A549 (cell line): ENCODE results near the gene SPATS2. TPM values are rescaled to one million over a fixed set of nuclear protein-coding genes. Genes with fewer than 3 reads are reported as not detected.

Experiments
- ATAC-seq, 2 experiments: fragments of 200-7000 bp in 1 of 2; fragments of >200 bp in 1 of 2; cut with Nextera tagmentation in 1 of 2; cut with Tn5 transposase in 1 of 2; 3 replicates each; pipeline versions ENCODE4 v1.8.0 to v1.9.1; 2018 to 2020; ENCODE audit warnings: mild to moderate bottlenecking in 1 of 2, moderate library complexity in 1 of 2
- CTCF ChIA-PET: fragments of 300-600 bp; sonication (Branson Sonifier 250); formaldehyde crosslinking; extraction: SDS; loops from one replicate; lab custom pipeline; 2021; ENCODE audit warnings: antibody characterized with exemption, inconsistent platforms; lab: Yijun Ruan, JAX
- POLR2A ChIA-PET: fragments of 350-600 bp; formaldehyde crosslinking; extraction: SDS; loops from one replicate; lab custom pipeline; 2021; ENCODE audit warnings: antibody characterized with exemption, inconsistent platforms; lab: Yijun Ruan, JAX
- DNase-seq, 2 experiments: peaks; one replicate each; pipeline versions ENCODE4 v3.0.0 to v3.0.0-alpha.2; 2011 to 2016; ENCODE audit warnings: low read depth in 1 of 2, low spot score in 1 of 2
- FAIRE-seq: peaks from 2 replicates; lab custom pipeline; 2011; peaks lifted over from hg19 to GRCh38; lab: Jason Lieb, UNC
- H3K27ac ChIP-seq, 2 experiments: fragments of >200 bp; sonication (Bioruptor Twin); formaldehyde crosslinking; 3 replicates each; pipeline ENCODE4 v1.5.1; 2016 to 2017
- H3K4me1 ChIP-seq: fragments of >200 bp; sonication (Bioruptor Twin); formaldehyde crosslinking; 3 replicates; pipeline ENCODE4 v1.6.1; 2016
- H3K4me2 ChIP-seq: fragments of >200 bp; sonication (Bioruptor Twin); formaldehyde crosslinking; 3 replicates; pipeline ENCODE4 v1.6.1; 2016
- H3K4me3 ChIP-seq: fragments of >200 bp; sonication (Bioruptor Twin); formaldehyde crosslinking; 3 replicates; pipeline ENCODE4 v1.5.1; 2016
- H3K9me3 ChIP-seq: fragments of >200 bp; sonication (Bioruptor Twin); formaldehyde crosslinking; 3 replicates; pipeline ENCODE4 v1.6.1; 2016
- ATOH8 ChIP-seq: fragments of 250-450 bp; sonication (Bioruptor Pico); IDR thresholded peaks from 2 replicates; pipeline ENCODE4 v1.5.0; 2020; ENCODE audit warnings: low read depth, mild to moderate bottlenecking, moderate library complexity
- CBX8 ChIP-seq: fragments of 200-600 bp; sonication (generic); IDR thresholded peaks from 2 replicates; pipeline ENCODE4 v1.6.1; 2016
- CEBPB ChIP-seq, 2 experiments: fragments of >200 bp in 1 of 2; sonication (Bioruptor Twin) in 1 of 2; formaldehyde crosslinking in 1 of 2; IDR thresholded peaks; 2 replicates each; pipeline ENCODE4 v1.6.1; 2012 to 2016
- CHD4 ChIP-seq: fragments of 200-600 bp; sonication (generic); IDR thresholded peaks from 2 replicates; pipeline ENCODE4 v1.6.1; 2016; ENCODE audit warnings: antibody characterized with exemption, mild to moderate bottlenecking, borderline replicate concordance
- ELK1 ChIP-seq: fragments of 150-350 bp; IDR thresholded peaks from 2 replicates; pipeline ENCODE4 v1.6.1; 2014; ENCODE audit warnings: low read depth, mild to moderate bottlenecking, low read length
- FOSB ChIP-seq: fragments of 250-450 bp; sonication (Bioruptor Pico); IDR thresholded peaks from 2 replicates; pipeline ENCODE4 v1.5.0; 2020; ENCODE audit warnings: mild to moderate bottlenecking, moderate library complexity
- FOSL2 ChIP-seq, 2 experiments: fragments of 450-650 bp in 1 of 2; fragments of >200 bp in 1 of 2; sonication (Bioruptor Twin) in 1 of 2; formaldehyde crosslinking; IDR thresholded peaks; 2 replicates each; pipeline versions ENCODE4 v1.5.0 to v1.6.1; 2016 to 2020; ENCODE audit warnings: mild to moderate bottlenecking in 1 of 2, moderate library complexity in 1 of 2
- FOXS1 ChIP-seq: fragments of 250-450 bp; sonication (Bioruptor Pico); IDR thresholded peaks from 2 replicates; pipeline ENCODE4 v1.5.0; 2020; ENCODE audit warnings: mild to moderate bottlenecking, moderate library complexity
- HDAC2 ChIP-seq: fragments of 200-600 bp; sonication (generic); IDR thresholded peaks from 2 replicates; pipeline ENCODE4 v1.6.1; 2016
- HES2 ChIP-seq: fragments of >200 bp; sonication (Bioruptor Twin); formaldehyde crosslinking; IDR thresholded peaks from 2 replicates; pipeline ENCODE4 v1.6.1; 2016
- HEYL ChIP-seq: fragments of 250-450 bp; sonication (Bioruptor Pico); IDR thresholded peaks from 2 replicates; pipeline ENCODE4 v1.8.0; 2021; ENCODE audit warnings: mild to moderate bottlenecking, moderate library complexity
- HOXA7 ChIP-seq: fragments of 250-450 bp; sonication (Bioruptor Pico); IDR thresholded peaks from 2 replicates; pipeline ENCODE4 v1.5.0; 2020; ENCODE audit warnings: mild to moderate bottlenecking, moderate library complexity
- HOXB13 ChIP-seq: fragments of 250-450 bp; sonication (Bioruptor Pico); IDR thresholded peaks from 2 replicates; pipeline ENCODE4 v1.5.0; 2020; ENCODE audit warnings: low read depth, mild to moderate bottlenecking, moderate library complexity
- HOXB5 ChIP-seq: fragments of 250-450 bp; sonication (Bioruptor Pico); IDR thresholded peaks from 2 replicates; pipeline ENCODE4 v1.5.0; 2020; ENCODE audit warnings: mild to moderate bottlenecking, moderate library complexity
- JUNB ChIP-seq: fragments of >200 bp; sonication (Bioruptor Twin); formaldehyde crosslinking; IDR thresholded peaks from 2 replicates; pipeline ENCODE4 v1.6.1; 2016
- KDM5A ChIP-seq: fragments of 200-600 bp; sonication (generic); IDR thresholded peaks from 2 replicates; pipeline ENCODE4 v1.6.1; 2016; ENCODE audit warnings: antibody characterized with exemption, mild to moderate bottlenecking
- MAX ChIP-seq: IDR thresholded peaks from 2 replicates; pipeline ENCODE4 v1.6.1; 2012
- PBX3 ChIP-seq: IDR thresholded peaks from 2 replicates; pipeline ENCODE4 v1.6.1; 2012
- POLR2A ChIP-seq: IDR thresholded peaks from 2 replicates; pipeline ENCODE4 v1.6.1; 2012; ENCODE audit warnings: mild to moderate bottlenecking, low read length
- RAD21 ChIP-seq, 2 experiments: fragments of >200 bp in 1 of 2; sonication (Bioruptor Twin) in 1 of 2; formaldehyde crosslinking in 1 of 2; IDR thresholded peaks in 1 of 2; conservative IDR thresholded peaks in 1 of 2; 2 replicates in 1 of 2; 3 replicates in 1 of 2; pipeline ENCODE4 v1.6.1; 2012 to 2018; ENCODE audit warnings: inconsistent platforms in 1 of 2
- RCOR1 ChIP-seq: fragments of 150-350 bp; IDR thresholded peaks from 2 replicates; pipeline ENCODE4 v1.6.1; 2014; ENCODE audit warnings: antibody characterized with exemption, low read length, low read depth
- REST ChIP-seq: fragments of 200-600 bp; sonication (generic); IDR thresholded peaks from 2 replicates; pipeline ENCODE4 v1.6.1; 2016; ENCODE audit warnings: antibody characterized with exemption, mild to moderate bottlenecking, moderate library complexity
- SMC3 ChIP-seq: fragments of >200 bp; sonication (Bioruptor Twin); formaldehyde crosslinking; IDR thresholded peaks from 3 replicates; pipeline ENCODE4 v1.6.1; 2018; ENCODE audit warnings: inconsistent platforms
- SREBF2 ChIP-seq: fragments of 450-650 bp; IDR thresholded peaks from 2 replicates; pipeline ENCODE4 v1.6.1; 2014; ENCODE audit warnings: mild to moderate bottlenecking, moderate library complexity
- TFCP2L1 ChIP-seq: fragments of 250-450 bp; sonication (Bioruptor Pico); IDR thresholded peaks from 2 replicates; pipeline ENCODE4 v1.5.0; 2021; ENCODE audit warnings: mild to moderate bottlenecking
- TP53 ChIP-seq: fragments of 250-450 bp; sonication (Bioruptor Pico); IDR thresholded peaks from 2 replicates; pipeline ENCODE4 v1.5.0; 2021; ENCODE audit warnings: mild to moderate bottlenecking, moderate library complexity
- USF2 ChIP-seq: fragments of 450-650 bp; IDR thresholded peaks from 2 replicates; pipeline ENCODE4 v1.6.1; 2014; ENCODE audit warnings: antibody characterized with exemption
- ZC3H11A ChIP-seq: fragments of 450-650 bp; IDR thresholded peaks from 2 replicates; pipeline ENCODE4 v1.6.1; 2014; ENCODE audit warnings: antibody characterized with exemption, mild to moderate bottlenecking
- ZSCAN20 ChIP-seq: fragments of 250-450 bp; sonication (Bioruptor Pico); IDR thresholded peaks from 2 replicates; pipeline ENCODE4 v1.8.0; 2022; ENCODE audit warnings: mild to moderate bottlenecking, moderate library complexity
- WGBS: methylation state at CpG from one replicate; pipeline ENCODE4 v1.1.6; 2017; ENCODE audit errors: missing lambda C conversion rate; 5-methylcytosine and 5-hydroxymethylcytosine counted together
- polyA plus RNA-seq, 4 experiments: library from polyadenylated mRNA; depleted of rRNA in 3 of 4; stranded (reverse); fragments of >200 nt; fragmentation: RNase III in 1 of 4; extraction: RNeasy Plus Mini Kit Qiagen cat#74134 plus additional on column Dnase treatment in 1 of 4; gene quantifications; 2 replicates in 3 of 4; 3 replicates in 1 of 4; pipeline ENCODE4 v1.2.3, GENCODE V29; 2011 to 2017

SPATS2 gene
- polyA plus RNA-seq, 2 of the 4 experiments (the other 2 are of a cell fraction), result 37.7 to 154 TPM

- DNase-seq (no peak), ATAC-seq (no peak), FAIRE-seq (no peak)
- 85% methylated on average over 13 of the region's 15 CpGs for WGBS
- peak overlapping the region; percentile 87; the same call in 1 of the 3 replicates for H3K4me2 ChIP-seq
- no peak overlapping the region; the same call in 2 of the 3 replicates for H3K4me3 ChIP-seq
- ChIA-PET CTCF (interaction anchor here (1.1 to 4.0 kb wide), 3 partner anchors 9 to 54 kb away, joined by 3 to 164 read pairs (median 56); partner anchors contain the start of gene PRPH), POLR2A (no interaction called here)
- no peak for TF ChIP-seq KDM5A
- TF ChIP-seq SREBF2, result no peak
- no peak for TF ChIP-seq FOXS1 (CRISPR knock-in tag)
- no peak for TF ChIP-seq SMC3
- TF ChIP-seq HOXA7 (CRISPR knock-in tag), result no peak
- no peak for TF ChIP-seq RAD21 (conservative IDR thresholded peaks at IDR 0.05 in 1 of 2, IDR thresholded peaks at IDR 0.05 in 1 of 2)
- no peak for TF ChIP-seq ATOH8 (CRISPR knock-in tag)
- TF ChIP-seq ZC3H11A, result no peak
- TF ChIP-seq HES2, result no peak
- TF ChIP-seq REST, result no peak
- TF ChIP-seq PBX3, result no peak
- no peak for TF ChIP-seq RCOR1
- peak overlapping the region in 1 of 2 experiments; percentile 85; a peak in 2 of 6 replicates for H3K27ac ChIP-seq
- H3K4me1 ChIP-seq, result peaks cover 50% of the 10 kb centered on the region
- H3K9me3 ChIP-seq, result no peaks in the 10 kb centered on the region
Measured at GRCh38 chr12:49344486-49345050, 22.7 kb upstream of the SPATS2 start.

GRCh38 chr12:49345051-49345824, 22.0 kb upstream of the SPATS2 start:
- ATAC-seq (peak in 1 of 2 experiments; percentile 1; a peak in 2 of 6 replicates), DNase-seq (no peak), FAIRE-seq (no peak)
- H3K9me3 ChIP-seq, result no peaks in the 10 kb centered on the region
- ChIA-PET CTCF (interaction anchor here (4.4 to 9.5 kb wide), 6 partner anchors 8 to 180 kb away, joined by 41 to 201 read pairs (median 116); partner anchors contain the start of genes C1QL4, PRPH and SPATS2), POLR2A (no interaction called here)
- no peak for TF ChIP-seq HOXB13 (CRISPR knock-in tag)
- TF ChIP-seq MAX, result no peak
- no peak for TF ChIP-seq FOSL2 (IDR thresholded peaks at IDR 0.05)
- TF ChIP-seq FOSL2 (CRISPR knock-in tag; IDR thresholded peaks at IDR 0.05), result no peak
- TF ChIP-seq HDAC2, result no peak
- TF ChIP-seq TP53 (CRISPR knock-in tag), result no peak
- TF ChIP-seq TFCP2L1 (CRISPR knock-in tag), result no peak
- no peak for TF ChIP-seq RAD21 (conservative IDR thresholded peaks at IDR 0.05 in 1 of 2, IDR thresholded peaks at IDR 0.05 in 1 of 2)
- no peak for TF ChIP-seq JUNB
- no peak for TF ChIP-seq ZSCAN20 (CRISPR knock-in tag)
- TF ChIP-seq USF2, result no peak
- TF ChIP-seq HOXB5, result no peak
- TF ChIP-seq SREBF2, result no peak
- no peak for TF ChIP-seq ELK1
- TF ChIP-seq SMC3, result no peak
- no peak for TF ChIP-seq FOSB
- no peak for TF ChIP-seq POLR2A
- TF ChIP-seq HEYL (CRISPR knock-in tag), result no peak
- TF ChIP-seq CEBPB (IDR thresholded peaks at IDR 0.05), result no peak
- no peak for TF ChIP-seq CBX8
- no peak for TF ChIP-seq CHD4
- peaks cover 48% of the 10 kb centered on the region for H3K4me1 ChIP-seq
- H3K27ac ChIP-seq, result peak overlapping the region; percentile 55 to 85
- 34% methylated on average over 56 of the region's 70 CpGs for WGBS
- peak overlapping the region; percentile 41 for H3K4me3 ChIP-seq
- H3K4me2 ChIP-seq, result peak overlapping the region; percentile 87
